Neural progenitor cell (in vitro differentiated cells): ENCODE data around the gene AFF3. TPM values are rescaled to one million over a fixed set of nuclear protein-coding genes. Genes with fewer than 3 reads are reported as not detected.

Experiments used
- DNase-seq: peaks from one replicate; pipeline ENCODE4 v3.0.0-alpha.2; 2016; ENCODE audit warnings: low spot score
- H2AFZ ChIP-seq: fragments of 200-600 bp; sonication (generic); replicated peaks from 2 replicates; pipeline ENCODE4 v1.6.1; 2016; ENCODE audit warnings: antibody characterized with exemption
- H3F3A ChIP-seq: fragments of 200-600 bp; sonication (generic); 2 replicates; pipeline ENCODE4 v1.6.1; 2016; ENCODE audit warnings: antibody characterized with exemption, low read depth
- H3K27ac ChIP-seq: fragments of 200-600 bp; sonication (generic); 2 replicates; pipeline ENCODE4 v1.5.1; 2016; ENCODE audit warnings: mild to moderate bottlenecking
- H3K27me3 ChIP-seq: fragments of 200-600 bp; sonication (generic); 2 replicates; pipeline ENCODE4 v1.6.1; 2016; ENCODE audit warnings: mild to moderate bottlenecking, moderate library complexity
- H3K36me3 ChIP-seq: fragments of 200-600 bp; sonication (generic); 2 replicates; pipeline ENCODE4 v1.5.1; 2016
- H3K4me1 ChIP-seq: fragments of 200-600 bp; sonication (generic); 2 replicates; pipeline ENCODE4 v1.6.1; 2016; ENCODE audit warnings: mixed run types
- H3K4me2 ChIP-seq: fragments of 200-600 bp; sonication (generic); 2 replicates; pipeline ENCODE4 v1.6.1; 2016
- H3K4me3 ChIP-seq: fragments of 200-600 bp; sonication (generic); 2 replicates; pipeline ENCODE4 v1.5.1; 2016
- H3K79me2 ChIP-seq: fragments of 200-600 bp; sonication (generic); 2 replicates; pipeline ENCODE4 v1.6.1; 2016; ENCODE audit warnings: low read depth
- H3K9ac ChIP-seq: fragments of 200-600 bp; sonication (generic); 2 replicates; pipeline ENCODE4 v1.6.1; 2016
- H3K9me3 ChIP-seq: fragments of 200-600 bp; sonication (generic); 2 replicates; pipeline ENCODE4 v1.5.1; 2016; ENCODE audit warnings: low read depth
- H4K20me1 ChIP-seq: fragments of 200-600 bp; sonication (generic); 2 replicates; pipeline ENCODE4 v1.6.1; 2016; ENCODE audit warnings: low read depth
- H3K27ac Mint-ChIP-seq: 3 replicates; pipeline ENCODE4 v1.8.0; 2021; ENCODE audit warnings: mixed read lengths
- H3K27me3 Mint-ChIP-seq: 2 replicates; pipeline ENCODE4 v1.8.0; 2022; ENCODE audit warnings: low read depth, mild to moderate bottlenecking, inconsistent platforms, moderate library complexity, mixed read lengths; ENCODE audit not compliant: insufficient read depth
- H3K36me3 Mint-ChIP-seq: 3 replicates; pipeline ENCODE4 v1.8.0; 2021; ENCODE audit warnings: mixed read lengths
- H3K4me1 Mint-ChIP-seq: 3 replicates; pipeline ENCODE4 v1.8.0; 2021; ENCODE audit warnings: mixed read lengths
- H3K4me3 Mint-ChIP-seq: 3 replicates; pipeline ENCODE4 v1.8.0; 2021; ENCODE audit warnings: mild to moderate bottlenecking, moderate library complexity, mixed read lengths
- H3K9me3 Mint-ChIP-seq: 3 replicates; pipeline ENCODE4 v1.8.0; 2020; ENCODE audit warnings: mixed read lengths
- CTCF ChIP-seq: fragments of 200-600 bp; sonication (generic); IDR thresholded peaks from 2 replicates; pipeline ENCODE4 v1.5.1; 2017; ENCODE audit warnings: antibody characterized with exemption, mild to moderate bottlenecking
- EZH2 ChIP-seq: fragments of 200-600 bp; sonication (generic); IDR thresholded peaks from 2 replicates; pipeline ENCODE4 v1.6.1; 2017; ENCODE audit warnings: antibody characterized with exemption, mild to moderate bottlenecking, moderate library complexity
- EZH2phosphoT487 ChIP-seq: fragments of 200-600 bp; sonication (generic); IDR thresholded peaks from 2 replicates; pipeline ENCODE4 v1.6.1; 2017; ENCODE audit warnings: antibody characterized with exemption
- total RNA-seq: library from RNA; depleted of rRNA; stranded (reverse); fragments of >200 nt; gene quantifications from 2 replicates; pipeline ENCODE4 v1.2.3, GENCODE V29; 2015; ENCODE audit warnings: low replicate concordance

Gene AFF3
- total RNA-seq, 1 donor from 2014 or later, result 0.26 TPM

- Mint-ChIP-seq H3K27ac (no peak overlapping the region), H3K9me3 (peaks cover 9% of the 10 kb centered on the region), H3K4me3 (no peak overlapping the region), H3K36me3 (peaks cover 4% of the 10 kb centered on the region), H3K27me3 (peaks cover 23% of the 10 kb centered on the region), H3K4me1 (peaks cover 20% of the 10 kb centered on the region)
- Histone ChIP-seq H3K9me3 (no peaks in the 10 kb centered on the region), H4K20me1 (peaks cover 2% of the 10 kb centered on the region), H3K4me2 (no peak overlapping the region), H2AFZ (no peak overlapping the region), H3K27me3 (peaks cover 92% of the 10 kb centered on the region), H3K4me1 (peaks cover 4% of the 10 kb centered on the region), H3K4me3 (no peak overlapping the region), H3K79me2 (no peaks in the 10 kb centered on the region), H3F3A (peaks cover under 1% of the 10 kb centered on the region), H3K27ac (no peak overlapping the region), H3K36me3 (no peaks in the 10 kb centered on the region), H3K9ac (no peak overlapping the region)
- no peak for DNase-seq
- TF ChIP-seq EZH2phosphoT487 (no peak), CTCF (no peak), EZH2 (no peak)
Observed at GRCh38 chr2:100124761-100125160, 17.6 kb downstream of the AFF3 start.

- H3K4me3 ChIP-seq, result no peak overlapping the region
- TF ChIP-seq EZH2 (no peak), EZH2phosphoT487 (no peak), CTCF (no peak)
- H3K27ac Mint-ChIP-seq, result no peak overlapping the region
- no peak overlapping the region for H3K4me2 ChIP-seq
- H3K4me1 ChIP-seq, result peaks cover 2% of the 10 kb centered on the region
- H3K27me3 Mint-ChIP-seq, result peaks cover 28% of the 10 kb centered on the region
- H3K9me3 Mint-ChIP-seq, result peaks cover 22% of the 10 kb centered on the region
- peaks cover 20% of the 10 kb centered on the region for H3K4me1 Mint-ChIP-seq
- H3K36me3 ChIP-seq, result no peaks in the 10 kb centered on the region
- peaks cover 100% of the 10 kb centered on the region for H3K27me3 ChIP-seq
- H4K20me1 ChIP-seq, result peaks cover 7% of the 10 kb centered on the region
- H2AFZ ChIP-seq, result no peak overlapping the region
- H3K27ac ChIP-seq, result no peak overlapping the region
- peaks cover 8% of the 10 kb centered on the region for H3F3A ChIP-seq
- no peak overlapping the region for H3K4me3 Mint-ChIP-seq
- no peaks in the 10 kb centered on the region for H3K79me2 ChIP-seq
- peaks cover 4% of the 10 kb centered on the region for H3K36me3 Mint-ChIP-seq
- DNase-seq, result no peak
- peaks cover 10% of the 10 kb centered on the region for H3K9me3 ChIP-seq
- H3K9ac ChIP-seq, result no peak overlapping the region
Observed at GRCh38 chr2:100121124-100121718, 21.2 kb downstream of the AFF3 start.

GRCh38 chr2:100119235-100119634 is 23.2 kb downstream of the AFF3 start:
- Histone ChIP-seq H3K4me1 (no peaks in the 10 kb centered on the region), H3K4me2 (no peak overlapping the region), H3K27ac (no peak overlapping the region), H2AFZ (no peak overlapping the region), H3K4me3 (no peak overlapping the region), H4K20me1 (peaks cover 7% of the 10 kb centered on the region), H3K9me3 (peaks cover 10% of the 10 kb centered on the region), H3K9ac (no peak overlapping the region), H3K36me3 (no peaks in the 10 kb centered on the region), H3F3A (peaks cover 8% of the 10 kb centered on the region), H3K79me2 (no peaks in the 10 kb centered on the region), H3K27me3 (peaks cover 100% of the 10 kb centered on the region)
- no peak overlapping the region for H3K4me3 Mint-ChIP-seq
- peak; percentile 62 for DNase-seq
- H3K36me3 Mint-ChIP-seq, result peaks cover 2% of the 10 kb centered on the region
- H3K27me3 Mint-ChIP-seq, result peaks cover 28% of the 10 kb centered on the region
- no peak overlapping the region for H3K27ac Mint-ChIP-seq
- H3K9me3 Mint-ChIP-seq, result peaks cover 21% of the 10 kb centered on the region
- TF ChIP-seq EZH2, result no peak
- peak; percentile 86 for TF ChIP-seq EZH2phosphoT487
- H3K4me1 Mint-ChIP-seq, result peaks cover 12% of the 10 kb centered on the region

GRCh38 chr2:100113990-100114433 is 28.4 kb downstream of the AFF3 start:
- Mint-ChIP-seq H3K9me3 (peaks cover 18% of the 10 kb centered on the region), H3K27me3 (peaks cover 24% of the 10 kb centered on the region), H3K4me3 (no peak overlapping the region), H3K27ac (no peak overlapping the region), H3K4me1 (peaks cover 13% of the 10 kb centered on the region), H3K36me3 (no peaks in the 10 kb centered on the region)
- no peak overlapping the region for H3K9ac ChIP-seq
- H3K27ac ChIP-seq, result no peak overlapping the region
- no peaks in the 10 kb centered on the region for H3F3A ChIP-seq
- peaks cover 97% of the 10 kb centered on the region for H3K27me3 ChIP-seq
- H3K79me2 ChIP-seq, result no peaks in the 10 kb centered on the region
- no peak overlapping the region for H3K4me3 ChIP-seq
- no peaks in the 10 kb centered on the region for H4K20me1 ChIP-seq
- no peak overlapping the region for H2AFZ ChIP-seq
- H3K4me1 ChIP-seq, result no peaks in the 10 kb centered on the region
- DNase-seq, result no peak
- TF ChIP-seq EZH2, result no peak
- TF ChIP-seq CTCF, result no peak
- TF ChIP-seq EZH2phosphoT487, result no peak
- peaks cover 10% of the 10 kb centered on the region for H3K9me3 ChIP-seq
- H3K4me2 ChIP-seq, result no peak overlapping the region
- no peaks in the 10 kb centered on the region for H3K36me3 ChIP-seq
